Epithelial cell of proximal tubule (primary cell): ENCODE data around the gene DHPS. TPM values are rescaled to one million over a fixed set of nuclear protein-coding genes. Genes with fewer than 3 reads are reported as not detected.
"Not testable (repeated sequence)": the region's sequence is repeated elsewhere in the genome, so short reads cannot be mapped to it uniquely, and the experiment has no call there.

ENCODE experiments used
- DNase-seq: peaks from one replicate; pipeline ENCODE4 v3.0.0-alpha.2; 2011; ENCODE audit warnings: low read depth
- H3K4me3 ChIP-seq: 2 replicates; pipeline ENCODE4 v1.5.1; 2011; ENCODE audit warnings: low read depth, mild to moderate bottlenecking, low read length
- CTCF ChIP-seq: conservative IDR thresholded peaks from 2 replicates; pipeline ENCODE4 v1.5.1; 2012; ENCODE audit warnings: low read depth, mild to moderate bottlenecking, low read length
- total RNA-seq: library from RNA; depleted of rRNA; stranded (reverse); fragments of >200 nt; gene quantifications from 2 replicates; pipeline ENCODE4 v1.2.3, GENCODE V29; 2015

Gene DHPS
- total RNA-seq, 1 donor from 2014 or later: 134 TPM

DNA sequence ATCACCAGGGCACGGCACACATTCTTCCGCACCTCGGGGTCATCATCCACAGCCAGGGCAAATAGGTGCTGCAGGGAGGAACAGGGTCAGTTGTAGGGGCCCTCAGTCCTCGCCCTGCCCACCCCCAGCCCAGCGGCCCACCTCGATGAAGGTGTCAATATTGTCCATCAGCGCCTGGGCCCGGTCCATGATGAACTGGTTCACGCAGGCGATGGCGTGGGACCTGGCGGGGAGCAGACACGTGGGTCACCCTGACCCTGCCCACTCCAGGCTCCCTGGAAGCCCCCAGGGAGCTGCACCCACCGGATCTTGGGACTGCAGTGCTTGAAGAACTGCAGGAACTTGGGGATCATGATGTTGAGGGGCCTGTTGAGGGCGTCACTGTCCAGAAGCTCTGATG lies 33.4 kb upstream of the DHPS start:
- TF ChIP-seq CTCF: no peak
- H3K4me3 ChIP-seq: no peak overlapping the region
- DNase-seq: no peak

DNA sequence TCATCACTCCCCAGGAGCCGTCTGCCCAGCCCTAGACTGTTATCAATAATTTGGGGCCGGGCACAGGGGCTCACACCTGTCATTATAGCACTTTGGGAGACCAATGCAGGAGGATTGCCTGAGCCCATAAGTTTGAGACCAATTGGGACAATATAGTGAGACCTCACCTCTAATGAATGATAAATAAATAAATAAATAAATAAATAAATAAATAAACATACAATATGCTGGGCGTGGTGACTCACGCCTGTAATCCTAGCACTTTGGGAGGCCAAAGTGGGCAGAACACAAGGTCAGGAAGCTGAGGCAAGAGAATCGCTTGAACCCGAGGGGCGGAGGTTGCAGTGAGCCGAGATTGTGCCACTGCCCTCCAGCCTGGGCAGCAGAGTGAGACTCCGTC lies 31.6 kb upstream of the DHPS start:
- not testable (repeated sequence) for DNase-seq, H3K4me3 ChIP-seq

GRCh38 chr19:12712077-12712476 lies 30.4 kb upstream of the DHPS start:
- TF ChIP-seq CTCF: peak; percentile 8
- not testable (repeated sequence) for DNase-seq

DNA sequence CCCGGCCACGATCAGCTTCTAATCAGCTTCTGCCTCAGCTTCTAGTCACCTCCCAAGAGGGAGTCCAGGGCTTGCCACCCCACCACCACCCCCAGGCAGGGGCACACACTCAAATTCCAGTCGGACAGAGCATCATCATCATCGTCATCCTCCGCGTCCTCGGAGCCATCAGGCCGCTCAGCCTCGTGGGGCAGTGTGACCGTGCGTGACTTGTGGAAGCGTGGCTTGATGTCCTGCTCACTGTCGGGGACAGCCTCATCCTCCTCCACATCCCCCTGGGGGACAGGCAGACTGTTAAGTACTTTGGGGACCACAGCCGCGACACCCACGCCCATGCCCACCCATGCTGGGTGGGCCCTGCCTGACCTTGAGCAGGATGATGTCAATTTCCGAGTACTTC lies 29.5 kb upstream of the DHPS start:
- TF ChIP-seq CTCF: no peak
- no peak overlapping the region for H3K4me3 ChIP-seq
- no peak for DNase-seq

More at GRCh38 chr19:12712077-12712476, 30.4 kb upstream of the DHPS start:
- not testable (repeated sequence) for H3K4me3 ChIP-seq

- no peak for TF ChIP-seq CTCF
- DNase-seq: no peak
- no peak overlapping the region for H3K4me3 ChIP-seq
These were observed 27.0 kb upstream of the DHPS start for GRCh38 chr19:12708641-12709040.

GRCh38 chr19:12706332-12706718 lies 24.6 kb upstream of the DHPS start:
- no peak for TF ChIP-seq CTCF
- DNase-seq: no peak
- H3K4me3 ChIP-seq: no peak overlapping the region

GRCh38 chr19:12705654-12706331 lies 24.1 kb upstream of the DHPS start:
- TF ChIP-seq CTCF: no peak
- H3K4me3 ChIP-seq: no peak overlapping the region
- DNase-seq: no peak

DNA sequence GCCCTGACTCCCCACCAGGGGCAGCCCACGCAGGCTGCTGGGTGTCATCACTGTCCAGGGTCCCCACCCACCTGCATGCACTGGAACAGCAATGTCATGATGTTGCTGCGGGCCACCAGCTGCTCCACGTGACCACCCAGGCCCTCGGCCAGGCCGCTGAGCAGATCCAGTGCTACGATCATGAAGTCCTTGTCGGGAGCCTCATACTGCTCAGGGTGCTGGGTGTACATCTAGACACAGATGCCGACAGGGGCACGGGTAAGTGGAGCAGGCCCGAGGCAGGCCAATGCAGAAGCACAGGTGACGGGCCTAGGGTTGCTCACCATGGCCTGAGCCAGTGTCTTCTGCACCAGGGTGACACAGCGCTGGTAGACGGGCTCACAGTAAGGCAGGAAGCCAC lies 23.5 kb upstream of the DHPS start:
- DNase-seq: no peak
- TF ChIP-seq CTCF: no peak
- H3K4me3 ChIP-seq: no peak overlapping the region
